RKO (cell line): Measurements from ENCODE around the gene RUNX1.

Source experiments
- DNase-seq: peaks from one replicate; pipeline ENCODE4 v3.0.0-alpha.2; 2016; ENCODE audit warnings: low spot score

Gene RUNX1

DNA sequence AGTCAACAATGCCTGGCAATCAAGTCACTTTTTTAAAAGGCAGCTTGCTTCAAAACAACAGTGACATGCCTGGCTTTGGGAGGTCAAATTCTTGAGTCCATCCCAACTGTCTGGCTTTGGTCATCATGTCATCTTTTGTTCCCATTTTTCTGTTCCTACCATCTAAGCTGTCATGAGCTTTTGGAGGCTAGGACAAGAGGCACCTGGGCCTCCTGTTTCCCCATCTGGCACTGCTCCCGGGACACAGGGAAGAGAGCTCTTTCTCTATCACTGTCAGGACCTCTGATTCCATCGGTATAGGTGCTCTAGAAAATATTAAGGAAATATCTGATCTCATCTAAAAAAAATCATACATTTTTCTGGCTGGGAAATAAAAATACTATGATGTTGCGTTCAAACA is 224.0 kb downstream of the RUNX1 start:
- no peak for DNase-seq

DNA sequence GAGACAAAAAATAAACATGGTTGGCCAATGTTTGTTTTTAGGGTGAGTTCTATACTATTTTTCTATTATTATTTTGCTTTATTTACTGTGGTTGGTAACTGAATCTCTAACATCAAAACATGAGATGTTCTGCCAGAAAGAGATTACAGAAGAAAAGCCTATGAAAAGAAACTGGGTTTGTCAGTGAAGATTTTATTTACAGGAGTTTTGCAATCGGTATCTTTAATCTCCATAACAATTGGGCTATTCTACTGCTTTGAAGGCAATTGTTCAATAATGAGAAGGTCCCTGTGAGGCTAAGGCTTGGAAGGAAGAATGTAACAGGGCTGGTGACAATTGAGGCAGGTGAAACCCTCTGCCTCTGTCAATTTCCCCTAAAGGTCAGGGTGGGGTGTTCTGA is 224.8 kb downstream of the RUNX1 start:
- DNase-seq: no peak

DNA sequence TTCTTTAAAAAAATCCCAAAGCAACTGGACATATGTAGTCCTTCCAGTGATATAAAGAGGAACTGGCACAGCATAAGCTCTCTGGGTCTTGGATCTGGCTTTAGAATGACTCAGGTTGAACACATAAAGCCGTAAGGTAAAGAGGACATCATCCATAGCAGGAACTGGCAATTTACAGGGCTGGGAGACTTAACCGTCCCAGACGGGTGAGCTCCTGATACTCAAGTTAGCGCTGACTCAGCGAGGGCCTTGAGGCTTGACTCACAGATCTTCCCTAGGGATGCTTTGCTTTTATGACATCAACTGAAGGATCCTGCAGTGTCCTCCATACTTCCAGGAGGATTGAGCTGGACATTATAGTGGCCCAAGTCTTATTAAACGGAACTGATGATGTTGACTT is 226.2 kb downstream of the RUNX1 start:
- DNase-seq: peak; percentile 21

DNA sequence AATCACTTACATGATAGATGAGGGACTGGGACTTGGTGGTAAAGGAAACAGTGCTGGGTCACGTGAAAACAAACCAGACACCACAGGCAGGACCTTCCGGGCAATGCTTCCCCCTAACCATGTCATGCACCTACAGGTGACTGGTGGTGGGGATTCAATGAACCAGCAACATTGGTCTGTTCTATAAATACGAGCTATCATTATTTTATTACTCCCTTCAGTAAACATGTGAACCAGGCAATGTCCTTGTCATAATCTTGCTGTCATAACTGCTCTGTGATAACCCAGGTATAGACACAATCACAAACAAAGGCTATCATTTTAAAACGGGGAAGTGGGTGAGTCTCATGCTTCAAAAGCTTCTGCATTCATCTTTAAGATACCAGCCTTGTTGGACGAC is 226.9 kb downstream of the RUNX1 start:
- no peak for DNase-seq

DNA sequence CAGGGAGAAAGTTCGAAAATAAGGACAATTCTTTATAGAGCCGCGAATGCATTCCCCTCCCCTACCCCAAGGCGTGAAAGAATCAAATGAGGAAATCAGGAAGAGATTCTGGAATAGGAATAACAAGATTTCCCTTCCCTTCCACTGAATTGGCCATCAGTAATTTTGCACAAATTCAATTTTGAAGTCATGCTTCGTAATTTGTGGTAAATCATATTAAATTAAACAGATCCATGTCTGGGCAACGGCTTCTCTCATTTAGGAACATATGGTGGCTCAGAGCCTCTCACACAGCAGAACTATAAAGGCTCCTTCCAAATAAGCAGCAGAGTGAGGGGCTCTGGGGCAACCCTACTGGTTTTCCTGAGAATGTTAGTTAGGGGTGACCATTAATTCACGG is 227.4 kb downstream of the RUNX1 start:
- DNase-seq: no peak

GRCh38 chr21:34820051-34820450 is 229.1 kb downstream of the RUNX1 start:
- DNase-seq: no peak

- DNase-seq: no peak
These were observed 229.6 kb downstream of the RUNX1 start for GRCh38 chr21:34819357-34819999.

DNA sequence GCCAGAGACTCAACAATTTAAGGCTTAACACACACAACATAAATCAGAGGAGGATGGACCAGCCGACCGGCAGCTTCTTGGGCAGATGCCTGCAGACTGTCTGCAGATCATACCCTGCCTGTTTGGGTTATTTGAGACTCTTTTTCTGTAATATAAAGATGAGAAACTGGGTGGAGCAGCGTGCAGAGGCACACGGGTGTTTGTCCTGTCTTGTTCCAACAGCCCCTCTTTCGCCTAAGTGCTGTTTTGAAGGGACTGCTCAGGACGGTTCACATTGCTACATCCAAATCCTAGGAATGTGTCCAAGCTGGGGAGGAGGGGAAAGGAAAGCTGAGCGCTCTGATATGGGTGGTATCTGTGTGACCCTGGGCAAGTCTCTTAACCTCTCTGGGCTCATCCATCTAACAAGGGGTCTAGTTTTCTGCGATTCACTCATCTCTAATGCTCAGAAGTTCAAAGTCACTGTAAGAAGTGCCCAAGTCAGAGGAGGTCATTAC is 230.4 kb downstream of the RUNX1 start:
- DNase-seq: no peak

DNA sequence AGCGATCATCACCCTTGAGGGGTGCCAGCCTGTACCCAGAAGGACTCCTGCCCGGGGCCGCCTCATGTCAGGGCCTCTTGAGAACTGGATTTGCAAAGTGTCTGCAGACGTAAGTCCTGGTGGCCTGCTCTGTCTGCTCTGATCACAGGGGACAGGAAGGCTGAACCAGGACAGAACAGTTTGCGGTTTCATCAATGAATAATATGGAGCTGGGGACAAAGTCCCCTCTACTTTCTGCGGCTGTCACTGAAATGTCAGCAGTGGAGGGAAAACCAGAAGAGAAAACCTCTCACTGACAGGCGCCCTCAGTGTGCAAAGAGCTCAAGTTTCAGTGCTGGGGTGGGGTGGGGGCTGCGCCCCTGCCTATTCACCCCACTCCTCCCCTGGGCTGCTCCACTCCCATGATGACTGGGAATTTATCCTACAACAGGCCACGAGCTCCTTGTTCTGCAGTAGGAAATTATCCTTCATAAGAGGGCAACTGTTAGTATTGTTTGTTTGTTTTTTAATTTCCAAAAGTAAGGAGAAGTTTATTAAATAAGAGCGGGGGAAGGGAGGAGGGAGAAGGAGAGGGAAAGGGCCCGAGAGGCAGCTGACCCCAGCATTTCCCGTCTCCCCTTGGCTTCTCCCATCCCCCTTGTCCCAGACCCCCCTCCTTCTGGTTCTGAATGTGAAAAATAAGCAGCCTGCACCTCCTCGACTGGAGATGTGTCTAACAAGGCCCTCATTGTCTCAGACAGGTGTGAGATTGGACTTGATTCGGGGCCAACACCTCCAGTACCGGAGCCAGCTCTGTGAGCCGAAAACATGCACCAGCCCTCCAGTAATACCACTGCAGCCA is 231.1 kb downstream of the RUNX1 start:
- no peak for DNase-seq

DNA sequence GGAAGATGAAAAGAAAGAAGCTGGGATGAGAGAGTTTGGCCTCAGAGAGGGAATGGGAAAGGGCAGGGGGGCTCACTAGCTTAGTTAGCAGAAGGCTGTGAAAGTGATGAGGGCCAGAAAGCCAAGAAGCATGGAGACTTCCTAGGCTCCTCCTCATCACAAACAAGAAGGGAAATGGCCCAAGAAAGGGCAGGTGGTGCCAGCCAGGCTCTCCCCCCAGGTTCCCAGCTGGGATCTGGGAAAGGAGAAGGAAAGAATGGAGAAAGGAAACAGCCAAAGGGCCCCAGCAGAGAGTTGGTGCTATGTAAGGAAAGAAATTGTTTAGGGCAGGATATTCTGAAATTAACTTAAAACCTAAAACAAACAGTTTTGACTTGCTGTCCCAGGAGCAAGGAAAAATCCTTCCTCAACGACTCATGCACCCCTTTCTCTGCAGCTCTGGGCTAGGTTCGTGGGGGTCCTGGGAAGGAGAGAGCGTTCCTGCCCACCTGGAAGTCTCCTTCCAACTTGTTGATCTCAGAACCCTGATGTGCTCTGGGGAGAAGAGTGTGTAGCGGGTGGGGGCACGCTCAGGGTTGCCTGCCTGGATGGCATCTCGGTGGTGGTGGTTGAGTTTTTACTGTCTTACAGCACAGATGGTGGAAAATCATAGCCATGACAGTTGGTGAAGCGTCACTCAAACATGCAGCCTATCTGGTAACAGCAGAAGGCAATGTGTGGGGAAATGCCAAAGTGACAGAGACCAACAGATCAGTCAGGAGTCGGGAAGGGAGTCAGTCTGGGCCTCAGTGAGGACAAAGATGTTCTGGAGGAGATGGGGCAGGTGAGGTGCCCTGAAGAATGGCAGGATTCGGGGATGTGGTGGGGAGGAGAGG is 233.0 kb downstream of the RUNX1 start:
- DNase-seq: no peak

DNA sequence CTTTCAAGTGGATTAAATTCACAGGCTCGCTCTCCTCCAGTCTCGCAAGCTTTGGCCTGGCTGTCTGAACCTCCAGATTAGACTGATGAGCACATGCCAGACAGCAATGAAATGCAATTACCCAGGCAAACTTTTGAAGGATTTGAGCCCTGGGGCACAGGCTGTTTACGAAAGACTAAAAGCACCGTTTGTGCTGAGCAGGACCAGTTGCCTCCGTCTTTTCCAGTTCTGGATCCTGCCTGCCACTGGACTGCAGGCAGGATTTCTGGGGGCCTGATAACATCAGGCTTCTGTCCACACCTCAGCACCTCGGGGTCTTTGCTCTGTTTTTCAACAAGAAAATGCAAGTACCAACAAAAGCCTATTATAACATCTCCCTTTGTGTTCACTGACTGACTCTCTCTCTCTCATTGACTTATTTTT is 234.6 kb downstream of the RUNX1 start:
- no peak for DNase-seq

DNA sequence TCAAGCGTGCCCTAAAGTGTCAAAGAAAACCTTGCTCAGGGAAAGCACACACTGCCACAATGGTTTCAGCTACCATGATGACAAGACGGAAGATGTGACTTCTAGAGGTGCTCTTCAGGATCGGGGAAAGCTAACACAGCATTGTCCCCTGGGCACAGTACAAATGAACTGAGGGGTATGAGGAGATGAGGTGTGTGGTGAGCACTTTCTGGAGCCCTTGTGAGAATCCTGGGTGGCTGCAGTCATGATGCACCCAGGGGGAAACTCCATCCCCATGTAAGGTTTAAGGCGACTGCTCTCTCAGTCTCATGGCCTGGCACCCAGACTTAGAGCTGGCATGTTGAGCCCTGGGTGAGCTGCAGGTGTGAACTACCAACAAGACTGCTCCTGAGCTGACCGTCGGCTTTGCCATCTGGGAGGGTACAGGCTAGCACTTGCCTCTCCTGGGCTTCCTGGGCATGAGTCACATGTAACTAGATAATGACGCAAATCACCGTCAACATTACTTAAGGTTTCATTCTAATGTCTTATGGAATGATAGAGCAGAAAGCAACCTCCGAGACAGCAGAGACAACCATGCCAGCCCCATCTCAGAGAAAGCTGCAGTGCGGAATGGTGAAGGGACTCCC is 235.7 kb downstream of the RUNX1 start:
- DNase-seq: no peak

- peak; percentile 7 for DNase-seq
These were observed 236.4 kb downstream of the RUNX1 start for GRCh38 chr21:34812504-34813265.

- DNase-seq: no peak
These were observed 237.7 kb downstream of the RUNX1 start for GRCh38 chr21:34811368-34811767.

GRCh38 chr21:34810786-34811185 is 238.3 kb downstream of the RUNX1 start:
- no peak for DNase-seq

GRCh38 chr21:34809822-34810221 is 239.3 kb downstream of the RUNX1 start:
- DNase-seq: no peak

- peak; percentile 50 for DNase-seq
These were observed 240.4 kb downstream of the RUNX1 start for GRCh38 chr21:34808569-34809204.

- DNase-seq: peak; percentile 83
These were observed 241.1 kb downstream of the RUNX1 start for GRCh38 chr21:34807881-34808568.

DNA sequence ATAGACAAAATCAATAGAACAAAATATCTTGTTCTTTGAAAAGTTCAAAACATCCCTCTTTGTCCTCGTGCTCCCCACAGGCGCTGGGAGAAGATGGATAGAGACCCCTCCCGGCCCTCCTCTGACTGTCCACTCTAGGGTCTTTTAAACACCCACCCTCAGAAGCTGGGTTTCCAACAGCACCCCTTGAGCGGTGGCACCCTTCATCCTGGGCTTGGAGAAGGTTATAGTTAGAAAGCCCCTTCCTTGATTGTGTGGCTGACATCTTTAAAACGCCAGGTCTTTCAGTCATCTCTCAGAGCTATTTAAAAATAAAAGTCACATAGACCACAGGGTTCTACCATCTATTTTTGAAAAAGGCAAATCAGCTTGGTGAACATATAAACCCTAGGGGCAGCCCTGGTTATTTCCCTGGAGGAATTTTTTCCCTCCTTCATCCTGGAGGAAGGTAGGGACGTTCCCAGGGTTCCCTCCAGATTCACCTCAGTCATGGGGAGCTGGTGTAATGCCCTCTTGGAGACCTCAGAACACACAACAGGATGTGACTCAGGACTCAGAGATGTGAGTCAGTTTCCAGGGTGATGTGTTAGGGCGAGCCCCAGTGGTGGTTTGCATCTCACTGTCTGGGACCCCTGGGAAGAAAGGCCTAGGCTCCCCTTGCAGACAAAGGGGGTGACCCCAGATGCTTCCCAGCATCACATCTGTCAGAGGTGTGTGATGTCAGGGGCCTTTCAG is 241.8 kb downstream of the RUNX1 start:
- peak; percentile 98 for DNase-seq
